SKM-1 (cell line): Measurements from ENCODE around the gene ANKRD13C.

Experiments used
- DNase-seq: peaks from one replicate; lab custom pipeline; 2025; ENCODE audit not compliant: unreplicated experiment; lab: John Stamatoyannopoulos, UW

The ANKRD13C gene

DNA sequence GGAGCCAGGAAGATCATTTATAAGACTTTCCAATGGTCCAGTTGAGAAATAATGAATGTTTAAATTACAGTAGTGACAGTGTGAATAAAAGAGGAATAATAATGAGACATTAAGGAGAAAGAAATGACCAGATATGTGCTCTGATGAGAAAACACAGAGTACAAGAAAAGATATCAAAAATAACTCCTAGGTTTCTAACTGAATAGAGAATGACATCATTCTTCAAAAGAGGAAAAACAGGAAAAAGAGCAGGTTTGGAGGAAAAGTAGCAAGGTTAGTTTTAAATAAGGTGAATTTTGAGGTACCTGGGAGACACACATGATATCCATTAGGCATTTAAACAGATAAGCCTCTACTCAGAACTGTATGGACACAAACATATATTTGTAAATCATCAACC lies 55.0 kb downstream of the ANKRD13C start:
- no peak for DNase-seq

GRCh38 chr1:70295749-70296148 lies 58.8 kb downstream of the ANKRD13C start:
- DNase-seq, result no peak

GRCh38 chr1:70293186-70293843 lies 61.2 kb downstream of the ANKRD13C start:
- DNase-seq, result no peak

GRCh38 chr1:70290218-70290617 lies 64.3 kb downstream of the ANKRD13C start:
- DNase-seq, result no peak

DNA sequence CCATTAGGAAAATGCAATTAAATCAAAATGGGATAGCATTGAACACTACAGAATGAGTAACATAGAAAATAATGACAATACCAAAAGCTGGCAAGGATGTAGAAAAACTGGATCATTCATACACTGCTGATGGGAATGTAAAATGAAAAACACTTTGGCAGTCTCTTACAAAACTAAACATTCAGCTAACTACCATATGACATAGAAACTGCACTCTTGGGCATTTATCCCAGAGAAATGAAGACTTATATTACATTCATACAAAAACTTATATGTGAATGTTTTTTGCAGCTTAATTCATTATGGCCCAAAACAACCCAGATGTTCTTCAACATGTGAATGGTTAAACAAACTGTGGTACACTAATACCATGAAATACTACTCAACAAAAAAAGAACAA lies 66.4 kb downstream of the ANKRD13C start:
- DNase-seq, result no peak

- DNase-seq, result no peak
These were observed 68.1 kb downstream of the ANKRD13C start for GRCh38 chr1:70286453-70286852.

GRCh38 chr1:70284366-70284765 lies 70.2 kb downstream of the ANKRD13C start:
- DNase-seq, result no peak

GRCh38 chr1:70278710-70279109 lies 75.8 kb downstream of the ANKRD13C start:
- DNase-seq, result no peak

DNA sequence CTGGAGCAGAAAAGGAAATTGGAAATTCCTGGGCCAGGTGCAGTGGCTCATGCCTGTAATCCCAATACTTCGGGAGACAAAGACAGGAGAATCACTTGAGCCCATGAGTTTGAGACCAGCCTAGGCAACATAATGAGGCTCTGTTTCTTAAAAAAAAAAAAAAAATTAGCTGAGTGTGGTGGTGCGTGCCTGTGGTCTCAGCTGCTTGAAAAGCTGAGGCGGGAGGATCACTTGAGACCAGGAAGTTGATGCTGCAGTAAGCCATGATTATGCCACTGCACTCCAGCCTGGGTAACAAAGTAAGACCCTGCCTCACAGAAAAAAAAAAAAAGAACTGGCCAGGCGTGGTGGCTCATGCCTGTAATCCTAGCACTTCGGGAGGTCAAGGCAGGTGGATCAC lies 76.6 kb downstream of the ANKRD13C start:
- no peak for DNase-seq

DNA sequence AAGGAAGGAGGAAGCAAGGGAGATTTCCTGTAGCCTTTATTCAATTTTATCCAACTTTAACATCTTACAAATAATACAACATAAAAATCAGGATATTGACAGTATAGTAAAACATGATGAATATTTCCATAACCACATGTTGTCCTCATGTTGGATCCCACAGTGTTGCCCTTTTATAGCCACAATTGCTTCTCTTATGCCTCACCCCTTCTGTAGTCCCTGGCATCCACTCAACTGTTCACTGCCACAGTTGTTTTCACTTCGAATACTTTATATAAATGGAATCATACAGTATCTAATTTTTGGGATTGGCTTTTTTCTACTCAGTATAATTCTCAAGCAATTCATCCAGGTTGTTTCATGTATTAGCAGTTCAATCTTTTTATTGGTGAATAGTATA lies 88.6 kb downstream of the ANKRD13C start:
- no peak for DNase-seq

- no peak for DNase-seq
These were observed 89.7 kb downstream of the ANKRD13C start for GRCh38 chr1:70264839-70265238.

GRCh38 chr1:70256664-70257063 lies 97.9 kb downstream of the ANKRD13C start:
- no peak for DNase-seq

DNA sequence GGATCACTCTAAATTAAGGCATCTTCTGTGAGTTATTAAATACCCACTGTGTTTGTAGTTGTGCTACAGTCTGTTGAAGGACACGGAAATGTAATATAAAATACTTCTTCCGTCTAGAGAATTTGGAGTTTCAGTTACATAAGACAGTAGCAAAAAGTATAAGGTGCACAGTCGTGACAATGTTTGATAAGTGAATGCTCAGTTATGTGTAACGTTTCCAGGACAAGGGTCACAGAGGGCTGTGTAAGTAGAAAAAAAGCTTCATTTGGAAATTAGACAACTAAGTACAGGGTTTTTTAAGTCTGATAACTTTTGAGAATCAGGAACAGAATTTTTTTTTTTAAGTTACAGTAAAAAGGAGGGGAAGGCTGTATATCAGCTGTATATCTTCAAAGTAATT lies 105.8 kb downstream of the ANKRD13C start:
- DNase-seq, result no peak

DNA sequence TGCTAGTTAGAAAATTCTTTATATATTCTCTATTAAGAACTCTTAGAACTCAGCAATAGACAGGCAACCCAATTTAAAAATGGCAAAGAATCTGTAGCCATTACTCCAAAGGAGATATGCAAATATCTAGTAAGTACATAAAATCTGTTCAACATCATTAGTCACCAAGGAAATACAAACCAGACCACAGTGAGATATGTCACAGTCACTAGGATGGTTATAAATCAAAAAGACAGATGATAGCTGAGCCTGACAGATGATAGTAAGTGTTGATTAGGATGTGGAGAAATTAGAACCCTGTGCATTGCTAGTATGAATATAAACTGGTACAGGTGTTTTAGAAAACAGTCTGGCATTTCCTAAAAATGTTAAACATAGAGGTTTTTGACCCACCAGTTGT lies 106.8 kb downstream of the ANKRD13C start:
- no peak for DNase-seq

DNA sequence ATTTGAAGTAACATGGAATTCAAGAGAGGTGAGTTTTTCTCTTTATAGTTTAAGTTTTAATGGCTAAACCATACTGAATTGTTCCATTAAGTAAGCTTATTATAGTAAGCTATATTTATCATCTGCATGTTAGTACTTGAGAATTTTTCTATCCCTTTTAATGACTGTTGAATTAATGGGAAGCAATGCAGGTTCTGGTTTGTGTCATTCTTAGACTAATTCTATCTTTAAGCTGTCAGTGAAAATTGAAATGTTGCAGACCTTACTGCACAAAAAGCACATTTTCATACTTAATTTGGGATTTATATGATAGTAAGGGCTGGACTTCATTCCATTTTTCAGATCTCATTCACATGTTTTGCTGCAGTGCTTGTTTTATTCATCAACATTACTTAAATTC lies 107.4 kb downstream of the ANKRD13C start:
- no peak for DNase-seq

DNA sequence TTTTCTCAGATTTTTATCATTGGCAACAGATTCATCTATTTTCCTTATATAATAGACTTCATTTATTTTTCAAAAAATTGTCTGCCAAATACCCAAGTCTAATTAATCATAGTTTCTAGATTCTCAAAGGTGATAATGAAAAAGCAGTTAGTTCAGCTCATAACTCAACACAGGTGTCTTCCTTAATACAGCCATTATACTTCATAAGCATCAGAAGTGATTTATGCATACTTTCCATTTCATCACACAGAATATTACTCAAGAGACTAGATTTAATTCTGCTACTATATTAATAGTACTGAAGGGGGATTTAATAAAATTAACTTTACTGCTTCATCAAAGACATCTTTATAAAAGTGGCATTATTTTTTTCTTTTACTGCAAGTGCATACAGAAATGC lies 114.6 kb downstream of the ANKRD13C start:
- no peak for DNase-seq

- DNase-seq, result no peak
These were observed 119.8 kb downstream of the ANKRD13C start for GRCh38 chr1:70234733-70235132.

DNA sequence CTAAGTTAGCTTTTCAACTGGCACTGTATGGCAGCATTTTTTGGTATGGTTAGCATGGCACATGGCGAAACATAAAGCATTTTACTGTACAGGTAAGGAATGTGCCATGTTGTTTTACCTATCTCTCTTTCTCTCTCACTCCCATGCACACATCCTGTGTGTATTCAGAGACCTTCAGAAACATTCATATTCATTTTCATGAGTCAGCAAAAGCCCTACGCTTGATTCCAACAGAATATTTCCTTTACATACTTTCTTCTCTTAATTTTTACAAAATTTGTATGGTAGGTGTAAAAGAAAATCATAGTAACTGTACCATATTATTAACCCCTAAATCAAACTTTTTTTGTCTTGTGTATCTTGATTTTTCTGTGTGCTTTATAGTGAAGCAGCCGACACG lies 123.0 kb downstream of the ANKRD13C start:
- no peak for DNase-seq

DNA sequence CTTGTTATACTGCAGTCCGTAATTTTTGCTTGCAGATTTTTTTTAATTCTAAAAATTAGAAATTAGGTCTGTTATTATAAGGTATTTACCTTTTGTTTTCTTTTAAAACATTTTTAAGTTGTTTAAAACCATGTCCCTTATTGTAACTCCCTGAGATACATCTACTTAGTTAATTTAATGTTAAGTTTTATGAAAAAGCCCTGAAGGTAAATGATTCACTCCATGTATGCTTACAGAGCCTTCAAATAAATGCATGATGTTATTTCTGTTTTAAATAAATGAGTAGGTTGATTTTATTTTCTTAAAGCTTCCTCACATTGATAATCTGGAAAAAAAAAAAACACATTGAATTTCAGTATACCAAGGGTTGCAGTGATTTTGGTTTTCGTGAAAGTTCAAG lies 125.9 kb downstream of the ANKRD13C start:
- no peak for DNase-seq

DNA sequence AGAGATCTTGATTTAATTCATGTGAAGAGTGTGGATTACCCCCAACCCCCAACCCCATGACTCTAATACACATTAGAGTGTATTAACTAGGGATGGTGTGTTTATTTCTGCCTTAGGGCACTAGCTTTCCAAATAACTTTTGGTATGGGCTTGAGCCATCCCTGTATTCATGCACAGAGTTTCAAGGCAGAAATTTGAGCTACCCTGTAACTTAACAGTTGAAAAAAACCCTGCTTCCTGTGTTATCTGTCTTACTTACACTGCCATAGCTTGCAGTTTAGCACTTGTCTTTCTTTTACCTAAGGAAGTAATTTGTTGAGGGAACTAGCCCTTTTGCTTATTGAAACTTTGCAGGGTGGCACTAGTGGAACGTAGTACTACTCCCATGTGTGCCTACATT lies 127.1 kb downstream of the ANKRD13C start:
- no peak for DNase-seq

- DNase-seq, result no peak
These were observed 129.6 kb downstream of the ANKRD13C start for GRCh38 chr1:70224954-70225353.

DNA sequence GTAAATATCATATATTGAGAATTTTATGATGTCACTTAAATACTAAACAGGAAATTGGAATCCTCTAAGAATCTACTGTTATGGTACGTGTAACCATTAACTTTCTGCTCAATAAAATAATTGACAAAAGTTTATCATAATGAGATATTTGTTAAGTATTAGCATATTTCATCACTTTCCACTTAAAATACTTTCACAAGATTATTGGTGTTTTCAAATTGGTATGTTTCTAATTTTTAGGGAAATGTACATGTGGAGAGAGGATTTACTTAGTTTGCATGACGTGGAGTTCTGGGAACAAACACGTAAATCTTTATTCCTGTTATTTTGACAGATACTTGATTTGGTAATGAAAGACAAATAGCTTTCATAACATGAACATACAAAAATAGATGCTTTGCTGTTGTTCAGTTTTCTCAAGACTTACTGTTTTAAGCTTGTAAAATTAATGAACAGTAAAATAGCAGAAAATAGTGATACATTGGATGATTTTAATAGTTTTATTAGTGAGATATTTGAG lies 131.7 kb downstream of the ANKRD13C start:
- DNase-seq, result no peak
